Measurements from ENCODE around the gene RFX3.

RFX3 gene

GRCh38 chr9:3525836-3526164 is at the start of gene RFX3:
Gene RFX3 (minus strand): TSS chr9:3526001. CDS start chr9:3395588, 130,413 bp downstream.
- H3K4me3 ChIP-seq (ENCODE audit: low read depth, low read length) = peak within 1 kb of the TSS; percentile 99
- peaks cover 16% of the 10 kb centered on the region for H3K4me1 ChIP-seq (ENCODE audit: control insufficient read depth, insufficient read depth, low read length)
- H3K27ac ChIP-seq (ENCODE audit: low read depth, low read length) = peak within 1 kb of the TSS; percentile 99
- H3K27me3 ChIP-seq (ENCODE audit: control insufficient read depth, insufficient read depth, low read length) = no peaks in the 10 kb centered on the region
- H3K9ac ChIP-seq (ENCODE audit: low read length) = peak within 1 kb of the TSS; percentile 99
- no peaks in the 10 kb centered on the region for H3K9me3 ChIP-seq (ENCODE audit: control insufficient read depth, insufficient read depth, low read depth, low read length)
- peaks cover 5% of the 10 kb centered on the region; the same call in 1 of the 2 replicates for H3K36me3 ChIP-seq (ENCODE audit: control insufficient read depth, insufficient read depth, low read length)

- no peaks in the 10 kb centered on the region for H3K27me3 ChIP-seq (ENCODE audit: control insufficient read depth, insufficient read depth, low read length)
- no peak overlapping the region for H3K4me3 ChIP-seq (ENCODE audit: low read depth, low read length)
- H3K27ac ChIP-seq (ENCODE audit: low read depth, low read length) = no peak overlapping the region
- H3K4me1 ChIP-seq (ENCODE audit: control insufficient read depth, insufficient read depth, low read length) = no peaks in the 10 kb centered on the region
- no peaks in the 10 kb centered on the region for H3K9me3 ChIP-seq (ENCODE audit: control insufficient read depth, insufficient read depth, low read depth, low read length)
- H3K36me3 ChIP-seq (ENCODE audit: control insufficient read depth, insufficient read depth, low read length) = no peaks in the 10 kb centered on the region
- H3K9ac ChIP-seq (ENCODE audit: low read length) = no peak overlapping the region
These were observed 45.7 kb upstream of the RFX3 start for GRCh38 chr9:3571500-3571899.

GRCh38 chr9:3569529-3569928 is 43.7 kb upstream of the RFX3 start:
- no peaks in the 10 kb centered on the region for H3K36me3 ChIP-seq (ENCODE audit: control insufficient read depth, insufficient read depth, low read length)
- no peaks in the 10 kb centered on the region for H3K9me3 ChIP-seq (ENCODE audit: control insufficient read depth, insufficient read depth, low read depth, low read length)
- no peaks in the 10 kb centered on the region for H3K27me3 ChIP-seq (ENCODE audit: control insufficient read depth, insufficient read depth, low read length)
- no peak overlapping the region for H3K27ac ChIP-seq (ENCODE audit: low read depth, low read length)
- H3K4me1 ChIP-seq (ENCODE audit: control insufficient read depth, insufficient read depth, low read length) = no peaks in the 10 kb centered on the region
- H3K4me3 ChIP-seq (ENCODE audit: low read depth, low read length) = no peak overlapping the region
- H3K9ac ChIP-seq (ENCODE audit: low read length) = no peak overlapping the region

DNA sequence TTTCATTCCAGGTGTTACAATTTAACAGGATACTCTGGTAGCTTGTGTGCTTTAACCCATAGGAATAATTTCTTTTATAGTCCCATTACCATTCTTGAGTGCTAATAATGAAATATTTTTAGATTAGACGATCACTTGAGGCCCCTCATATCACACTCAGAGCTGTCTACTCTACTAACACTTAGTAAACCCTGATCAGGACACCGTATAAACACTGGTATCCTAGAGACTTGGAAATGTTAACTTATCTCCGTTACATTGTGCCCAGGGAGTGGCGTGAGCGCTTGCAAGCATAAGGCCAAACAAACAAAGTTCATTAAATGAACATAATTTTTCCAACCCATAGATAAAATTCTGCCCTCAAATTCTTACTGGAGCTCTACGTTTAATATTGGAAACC is 42.2 kb upstream of the RFX3 start:
- H3K9ac ChIP-seq (ENCODE audit: low read length) = no peak overlapping the region
- no peak overlapping the region for H3K27ac ChIP-seq (ENCODE audit: low read depth, low read length)
- no peaks in the 10 kb centered on the region for H3K4me1 ChIP-seq (ENCODE audit: control insufficient read depth, insufficient read depth, low read length)
- H3K27me3 ChIP-seq (ENCODE audit: control insufficient read depth, insufficient read depth, low read length) = no peaks in the 10 kb centered on the region
- no peak overlapping the region for H3K4me3 ChIP-seq (ENCODE audit: low read depth, low read length)
- H3K9me3 ChIP-seq (ENCODE audit: control insufficient read depth, insufficient read depth, low read depth, low read length) = no peaks in the 10 kb centered on the region
- H3K36me3 ChIP-seq (ENCODE audit: control insufficient read depth, insufficient read depth, low read length) = no peaks in the 10 kb centered on the region

- H3K9me3 ChIP-seq (ENCODE audit: control insufficient read depth, insufficient read depth, low read depth, low read length) = no peaks in the 10 kb centered on the region
- no peak overlapping the region for H3K9ac ChIP-seq (ENCODE audit: low read length)
- no peak overlapping the region for H3K4me3 ChIP-seq (ENCODE audit: low read depth, low read length)
- no peaks in the 10 kb centered on the region for H3K4me1 ChIP-seq (ENCODE audit: control insufficient read depth, insufficient read depth, low read length)
- H3K27me3 ChIP-seq (ENCODE audit: control insufficient read depth, insufficient read depth, low read length) = no peaks in the 10 kb centered on the region
- H3K27ac ChIP-seq (ENCODE audit: low read depth, low read length) = no peak overlapping the region
- H3K36me3 ChIP-seq (ENCODE audit: control insufficient read depth, insufficient read depth, low read length) = no peaks in the 10 kb centered on the region
These were observed 27.4 kb upstream of the RFX3 start for GRCh38 chr9:3553076-3553765.

GRCh38 chr9:3549225-3549624 is 23.4 kb upstream of the RFX3 start:
- no peaks in the 10 kb centered on the region for H3K9me3 ChIP-seq (ENCODE audit: control insufficient read depth, insufficient read depth, low read depth, low read length)
- no peaks in the 10 kb centered on the region for H3K4me1 ChIP-seq (ENCODE audit: control insufficient read depth, insufficient read depth, low read length)
- H3K27ac ChIP-seq (ENCODE audit: low read depth, low read length) = no peak overlapping the region
- H3K27me3 ChIP-seq (ENCODE audit: control insufficient read depth, insufficient read depth, low read length) = no peaks in the 10 kb centered on the region
- H3K36me3 ChIP-seq (ENCODE audit: control insufficient read depth, insufficient read depth, low read length) = no peaks in the 10 kb centered on the region
- H3K4me3 ChIP-seq (ENCODE audit: low read depth, low read length) = no peak overlapping the region
- H3K9ac ChIP-seq (ENCODE audit: low read length) = no peak overlapping the region

GRCh38 chr9:3548648-3549047 is 22.8 kb upstream of the RFX3 start:
- H3K4me3 ChIP-seq (ENCODE audit: low read depth, low read length) = no peak overlapping the region
- no peak overlapping the region for H3K9ac ChIP-seq (ENCODE audit: low read length)
- no peak overlapping the region for H3K27ac ChIP-seq (ENCODE audit: low read depth, low read length)
- no peaks in the 10 kb centered on the region for H3K36me3 ChIP-seq (ENCODE audit: control insufficient read depth, insufficient read depth, low read length)
- no peaks in the 10 kb centered on the region for H3K27me3 ChIP-seq (ENCODE audit: control insufficient read depth, insufficient read depth, low read length)
- no peaks in the 10 kb centered on the region for H3K9me3 ChIP-seq (ENCODE audit: control insufficient read depth, insufficient read depth, low read depth, low read length)
- no peaks in the 10 kb centered on the region for H3K4me1 ChIP-seq (ENCODE audit: control insufficient read depth, insufficient read depth, low read length)

GRCh38 chr9:3541206-3541605 is 15.4 kb upstream of the RFX3 start:
- Histone ChIP-seq H3K9ac (ENCODE audit: low read length) (no peak overlapping the region), H3K4me3 (ENCODE audit: low read depth, low read length) (no peak overlapping the region), H3K9me3 (ENCODE audit: control insufficient read depth, insufficient read depth, low read depth, low read length) (no peaks in the 10 kb centered on the region), H3K27ac (ENCODE audit: low read depth, low read length) (no peak overlapping the region), H3K4me1 (ENCODE audit: control insufficient read depth, insufficient read depth, low read length) (no peaks in the 10 kb centered on the region), H3K36me3 (ENCODE audit: control insufficient read depth, insufficient read depth, low read length) (no peaks in the 10 kb centered on the region), H3K27me3 (ENCODE audit: control insufficient read depth, insufficient read depth, low read length) (no peaks in the 10 kb centered on the region)

GRCh38 chr9:3534614-3535404 is 9.0 kb upstream of the RFX3 start:
- Histone ChIP-seq H3K9ac (ENCODE audit: low read length) (no peak overlapping the region), H3K27me3 (ENCODE audit: control insufficient read depth, insufficient read depth, low read length) (no peaks in the 10 kb centered on the region), H3K36me3 (ENCODE audit: control insufficient read depth, insufficient read depth, low read length) (peaks cover 6% of the 10 kb centered on the region; the same call in 1 of the 2 replicates), H3K4me3 (ENCODE audit: low read depth, low read length) (no peak overlapping the region), H3K4me1 (ENCODE audit: control insufficient read depth, insufficient read depth, low read length) (no peaks in the 10 kb centered on the region), H3K27ac (ENCODE audit: low read depth, low read length) (no peak overlapping the region), H3K9me3 (ENCODE audit: control insufficient read depth, insufficient read depth, low read depth, low read length) (no peaks in the 10 kb centered on the region)

- Histone ChIP-seq H3K36me3 (ENCODE audit: control insufficient read depth, insufficient read depth, low read length) (peaks cover 6% of the 10 kb centered on the region; the same call in 1 of the 2 replicates), H3K4me3 (ENCODE audit: low read depth, low read length) (no peak overlapping the region), H3K27me3 (ENCODE audit: control insufficient read depth, insufficient read depth, low read length) (no peaks in the 10 kb centered on the region)
These were observed 6.4 kb upstream of the RFX3 start for GRCh38 chr9:3532158-3532557.

GRCh38 chr9:3528451-3528850 is 2.6 kb upstream of the RFX3 start:
- H3K4me1 ChIP-seq (ENCODE audit: control insufficient read depth, insufficient read depth, low read length) = peaks cover 14% of the 10 kb centered on the region
- no peaks in the 10 kb centered on the region for H3K27me3 ChIP-seq (ENCODE audit: control insufficient read depth, insufficient read depth, low read length)
- peaks cover 6% of the 10 kb centered on the region; the same call in 1 of the 2 replicates for H3K36me3 ChIP-seq (ENCODE audit: control insufficient read depth, insufficient read depth, low read length)
- no peak overlapping the region; the same call in 1 of the 2 replicates for H3K4me3 ChIP-seq (ENCODE audit: low read depth, low read length)
- no peak overlapping the region for H3K9ac ChIP-seq (ENCODE audit: low read length)
- no peak overlapping the region for H3K27ac ChIP-seq (ENCODE audit: low read depth, low read length)
- no peaks in the 10 kb centered on the region for H3K9me3 ChIP-seq (ENCODE audit: control insufficient read depth, insufficient read depth, low read depth, low read length)

More at GRCh38 chr9:3532158-3532557, 6.4 kb upstream of the RFX3 start:
- no peaks in the 10 kb centered on the region for H3K9me3 ChIP-seq (ENCODE audit: control insufficient read depth, insufficient read depth, low read depth, low read length)
- no peak overlapping the region for H3K9ac ChIP-seq (ENCODE audit: low read length)
- peaks cover 14% of the 10 kb centered on the region for H3K4me1 ChIP-seq (ENCODE audit: control insufficient read depth, insufficient read depth, low read length)
- H3K27ac ChIP-seq (ENCODE audit: low read depth, low read length) = no peak overlapping the region
